ENCODE data around the gene ACR.
"Not testable (repeated sequence)": the region's sequence is repeated elsewhere in the genome, so short reads cannot be mapped to it uniquely, and the experiment has no call there.

The ACR gene

DNA sequence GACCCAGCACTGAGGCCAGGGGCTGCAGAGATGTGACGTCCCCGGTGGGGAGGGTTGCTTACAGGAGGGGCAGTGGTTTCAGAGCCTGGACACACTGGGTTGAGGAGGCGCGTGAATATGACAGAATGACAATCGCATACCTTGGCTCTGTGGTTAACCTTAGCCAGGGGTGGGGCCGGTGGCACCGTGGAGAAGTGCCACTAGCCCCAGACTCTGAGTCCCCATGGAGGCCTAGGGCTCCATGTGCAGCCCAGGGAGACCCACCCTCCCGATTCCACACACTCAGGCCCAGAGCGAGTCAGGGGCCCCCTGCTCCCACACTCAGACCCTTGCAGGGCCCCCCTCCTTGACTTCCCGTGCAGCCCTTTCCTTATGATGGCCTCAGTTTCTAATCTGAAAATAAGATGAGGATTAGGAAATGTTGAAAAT lies 3.6 kb upstream of the ACR start:
- no peak for DNase-seq

DNA sequence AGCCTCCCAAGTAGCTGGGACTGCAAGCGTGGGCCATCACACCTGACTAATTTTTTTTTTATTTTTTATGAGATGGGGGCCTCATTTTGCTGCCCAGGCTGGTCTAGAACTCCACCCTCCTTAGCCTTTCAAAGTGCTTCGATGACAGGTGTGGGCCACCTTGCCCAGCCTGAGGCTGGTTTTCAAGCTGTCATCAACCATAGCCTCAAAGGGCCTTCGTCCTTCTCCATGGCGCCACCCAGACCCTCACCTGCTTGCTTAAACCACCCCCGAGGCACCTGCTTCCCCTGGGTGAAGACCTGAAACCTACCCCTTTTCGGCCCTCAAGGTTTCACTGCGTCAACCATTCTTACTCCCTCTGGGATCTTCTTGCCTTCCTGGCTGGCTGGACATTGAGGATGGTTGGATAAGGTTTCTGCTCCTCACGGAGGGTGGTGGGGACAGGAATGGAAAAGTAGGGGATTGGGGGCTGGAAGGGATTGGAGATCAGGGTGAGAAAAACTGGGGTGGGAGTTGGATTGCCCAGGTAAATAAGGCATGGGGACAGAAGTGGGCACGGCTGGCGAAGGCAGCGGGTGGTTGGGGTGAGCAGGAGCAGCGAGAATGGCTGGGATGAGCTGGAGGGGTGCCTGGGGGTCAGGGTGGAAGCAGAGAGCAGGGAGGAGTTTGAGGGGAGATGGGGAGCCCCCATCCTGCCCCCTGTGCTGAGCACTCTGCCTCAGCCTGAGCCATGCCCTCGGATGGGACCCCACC lies 2.8 kb upstream of the ACR start:
- DNase-seq, result no peak

DNA sequence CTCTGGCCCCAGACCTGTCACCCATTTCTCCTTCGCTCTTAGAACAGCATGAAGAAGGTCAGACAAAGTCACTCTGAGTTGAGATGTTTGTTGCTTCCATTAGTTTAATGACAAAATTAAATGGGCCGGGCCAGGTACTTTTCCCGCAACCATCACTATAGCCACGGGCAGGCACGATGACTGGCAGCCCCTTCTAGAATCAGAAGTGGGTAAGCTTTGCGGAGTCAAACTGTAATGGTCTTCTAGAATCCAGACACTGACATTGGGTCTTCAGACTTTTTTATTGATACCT lies 2.3 kb upstream of the ACR start:
- DNase-seq, result no peak

DNA sequence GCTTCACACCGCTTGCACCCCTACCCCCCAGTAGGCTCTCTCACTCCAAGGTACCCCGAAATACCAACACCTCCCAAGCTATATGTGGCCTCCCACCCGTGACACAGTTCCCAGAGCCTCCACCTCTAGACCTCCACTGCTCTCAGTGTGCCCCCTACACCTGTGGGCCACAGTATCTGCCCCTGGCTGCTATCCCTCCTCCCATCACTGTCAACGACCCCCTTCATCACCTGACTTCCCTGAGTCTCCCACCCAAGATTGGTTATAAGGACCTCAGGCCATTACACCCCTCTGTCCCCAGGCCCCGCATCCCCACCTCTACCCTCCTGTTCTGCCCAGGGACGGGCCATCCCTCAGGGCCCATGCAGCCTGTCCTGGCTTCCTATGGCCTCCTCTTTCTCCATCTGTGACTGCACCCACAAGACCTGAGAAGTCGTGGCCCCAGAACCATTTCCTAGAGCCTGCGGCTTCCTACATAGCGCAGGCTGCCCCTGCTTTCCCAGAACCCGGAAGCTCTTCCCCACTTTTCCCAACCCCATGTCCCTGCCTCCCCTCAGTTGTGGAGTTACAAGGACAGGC lies 734 bp downstream of the ACR start:
- no peak for DNase-seq

DNA sequence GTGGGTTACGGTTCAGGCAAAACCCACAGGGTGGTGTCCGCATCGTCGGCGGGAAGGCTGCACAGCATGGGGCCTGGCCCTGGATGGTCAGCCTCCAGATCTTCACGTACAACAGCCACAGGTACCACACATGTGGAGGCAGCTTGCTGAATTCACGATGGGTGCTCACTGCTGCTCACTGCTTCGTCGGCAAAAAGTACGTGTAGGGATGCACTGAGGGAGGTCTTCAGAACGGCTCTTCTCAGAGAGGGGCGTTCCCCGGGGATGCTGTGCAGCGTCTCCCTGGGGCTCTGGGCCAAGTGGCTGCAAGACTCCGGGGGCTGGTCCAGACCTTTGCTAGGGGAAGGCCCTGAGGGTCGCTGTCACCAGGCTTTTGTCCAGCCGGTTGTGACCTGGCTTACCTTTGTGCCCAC lies 1.3 kb downstream of the ACR start:
- DNase-seq, result no peak

DNA sequence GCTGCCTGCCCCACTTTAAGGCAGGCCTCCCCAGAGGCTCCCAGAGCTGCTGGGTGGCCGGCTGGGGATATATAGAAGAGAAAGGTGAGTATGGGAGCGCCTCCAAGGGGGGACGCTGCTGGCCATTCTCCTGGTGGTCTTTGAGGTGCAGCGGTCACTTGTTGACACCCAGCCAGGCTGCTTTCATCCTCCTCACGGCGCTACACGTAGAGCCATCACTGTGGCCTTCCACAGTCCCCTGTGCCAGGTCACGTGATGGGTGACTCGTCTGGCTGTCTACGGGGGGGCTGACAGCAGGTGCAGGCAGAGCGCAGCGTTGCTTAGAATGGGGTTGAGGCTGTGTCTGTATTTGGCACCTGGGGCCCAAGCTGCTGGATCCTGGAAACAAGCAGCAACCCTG lies 1.9 kb downstream of the ACR start:
- no peak for DNase-seq

DNA sequence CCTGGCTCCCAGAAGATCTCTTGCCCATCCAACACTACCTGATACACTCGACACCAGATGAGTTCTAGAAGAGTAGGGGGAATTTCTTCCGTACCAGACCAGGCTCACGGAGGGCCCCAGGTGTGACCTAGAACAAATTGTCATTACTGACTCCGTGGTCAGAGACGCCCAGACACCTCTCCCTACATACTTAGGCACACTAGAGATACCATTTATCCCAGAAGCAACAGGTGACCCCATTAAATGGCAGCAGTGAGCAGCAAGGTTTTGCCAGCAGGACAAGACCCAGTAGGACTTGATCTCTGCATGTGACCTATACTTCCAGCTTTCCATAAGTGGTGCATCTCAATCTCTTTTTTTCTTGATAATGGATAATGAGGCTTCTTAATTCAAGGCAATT lies 2.7 kb downstream of the ACR start:
- DNase-seq, result not testable (repeated sequence)

DNA sequence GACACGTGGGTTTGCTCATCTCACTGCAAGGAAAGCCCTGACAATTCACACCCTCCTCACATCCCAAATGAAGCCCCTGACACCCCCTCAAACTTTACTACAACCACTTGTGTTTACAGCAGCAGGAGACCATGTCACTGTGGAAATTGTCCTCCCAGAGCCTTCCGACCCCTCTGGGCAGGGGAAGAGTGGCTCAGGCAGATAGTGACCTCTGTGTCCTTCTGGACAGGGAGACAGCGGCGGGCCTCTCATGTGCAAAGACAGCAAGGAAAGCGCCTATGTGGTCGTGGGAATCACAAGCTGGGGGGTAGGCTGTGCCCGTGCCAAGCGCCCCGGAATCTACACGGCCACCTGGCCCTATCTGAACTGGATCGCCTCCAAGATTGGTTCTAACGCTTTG lies 6.4 kb downstream of the ACR start:
- not testable (repeated sequence) for DNase-seq

DNA sequence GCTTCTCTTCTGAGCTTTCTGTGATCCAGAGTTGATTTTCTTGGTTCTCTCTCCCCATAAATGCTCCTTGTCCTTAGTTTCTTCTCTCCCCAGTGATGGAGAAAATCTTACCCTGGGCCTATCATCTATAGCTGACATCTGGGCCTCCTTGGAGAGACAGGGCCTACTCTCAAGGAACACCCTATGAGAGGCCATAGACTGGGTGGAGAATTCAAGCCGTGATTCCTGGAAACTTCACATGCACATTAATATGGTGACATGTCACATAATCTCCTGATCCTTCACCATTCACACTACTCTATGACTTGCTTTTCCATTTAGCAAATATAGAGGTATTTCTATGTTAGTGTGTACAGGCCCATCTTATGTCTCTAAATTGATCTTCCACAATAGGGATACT lies 9.5 kb downstream of the ACR start:
- not testable (repeated sequence) for DNase-seq

DNA sequence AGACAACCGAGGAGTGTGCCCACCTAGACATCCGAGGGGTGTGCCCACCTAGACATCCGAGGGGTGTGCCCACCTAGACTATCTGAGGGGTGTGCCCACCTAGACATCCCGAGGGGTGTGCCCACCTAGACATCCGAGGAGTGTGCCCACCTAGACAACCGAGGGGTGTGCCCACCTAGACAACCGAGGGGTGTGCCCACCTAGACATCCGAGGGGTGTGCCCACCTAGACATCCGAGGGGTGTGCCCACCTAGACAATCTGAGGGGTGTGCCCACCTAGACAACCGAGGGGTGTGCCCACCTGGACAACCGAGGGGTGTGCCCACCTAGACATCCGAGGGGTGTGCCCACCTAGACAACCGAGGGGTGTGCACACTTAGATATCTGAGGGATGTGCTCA lies 10.6 kb downstream of the ACR start:
- not testable (repeated sequence) for DNase-seq

DNA sequence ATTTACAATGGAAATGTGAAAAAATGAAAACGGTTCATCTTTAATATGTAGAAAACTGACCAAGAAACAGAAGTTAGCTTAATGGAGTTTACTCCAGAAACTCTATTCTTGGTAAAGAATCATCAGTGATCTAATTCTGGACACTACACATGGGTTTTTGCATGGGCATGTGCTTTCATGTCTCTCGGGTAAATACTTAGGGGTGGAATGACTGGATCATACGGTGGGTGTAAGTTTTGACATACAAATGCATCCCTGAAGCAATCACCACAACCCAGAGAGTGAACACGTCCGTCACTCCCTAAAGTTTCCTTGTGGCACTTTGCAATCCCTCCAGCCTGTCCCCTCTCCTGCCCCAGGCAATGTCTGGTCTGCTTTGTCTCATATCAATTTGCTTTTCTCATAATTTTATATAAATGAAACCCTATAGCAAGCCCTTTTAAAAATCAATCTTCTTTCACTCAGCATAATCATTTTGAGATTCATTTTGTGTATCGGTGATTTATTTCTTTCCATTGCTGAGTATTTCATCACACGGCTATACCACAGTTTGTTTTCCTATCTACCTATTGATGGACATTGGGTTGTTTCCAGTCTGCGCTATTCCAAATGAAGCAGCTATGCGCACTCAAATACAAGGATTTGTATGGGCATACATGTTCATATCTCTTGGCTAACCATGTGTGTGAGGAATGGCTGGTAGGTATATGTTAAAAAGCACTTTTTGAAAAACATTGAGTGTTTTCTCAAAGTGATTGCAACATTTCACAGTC lies 11.5 kb downstream of the ACR start:
- DNase-seq, result not testable (repeated sequence)

DNA sequence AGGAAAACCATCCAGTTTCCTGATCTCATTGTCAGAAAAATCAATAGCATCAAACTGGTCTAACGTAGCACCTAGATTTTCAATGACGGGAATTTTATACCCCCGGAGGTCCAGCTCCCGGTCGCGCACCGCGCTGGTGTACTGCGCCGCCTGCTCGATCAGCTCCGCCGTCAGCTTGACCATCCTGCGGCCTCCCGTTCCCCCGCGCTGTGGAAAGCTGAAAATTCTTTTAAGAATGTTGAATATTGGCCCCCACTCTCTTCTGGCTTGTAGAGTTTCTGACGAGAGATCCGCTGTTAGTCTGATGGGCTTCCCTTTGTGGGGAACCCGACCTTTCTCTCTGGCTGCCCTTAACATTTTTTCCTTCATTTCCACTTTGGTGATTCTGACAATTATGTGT lies 17.2 kb downstream of the ACR start:
- not testable (repeated sequence) for DNase-seq

DNA sequence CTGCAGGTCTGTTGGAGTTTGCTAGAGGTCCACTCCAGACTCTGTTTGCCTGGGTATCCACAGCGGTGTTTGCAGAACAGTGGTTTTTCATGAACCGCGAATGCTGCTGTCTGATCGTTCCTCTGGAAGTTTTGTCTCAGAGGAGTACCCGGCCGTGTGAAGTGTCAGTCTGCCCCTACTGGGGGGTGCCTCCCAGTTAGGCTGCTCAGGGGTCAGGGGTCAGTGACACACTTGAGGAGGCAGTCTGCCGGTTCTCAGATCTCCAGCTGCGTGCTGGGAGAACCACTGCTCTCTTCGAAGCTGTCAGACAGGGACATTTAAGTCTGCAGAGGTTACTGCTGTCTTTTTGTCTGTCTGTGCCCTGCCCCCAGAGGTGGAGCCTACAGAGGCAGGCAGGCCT lies 18.4 kb downstream of the ACR start:
- not testable (repeated sequence) for DNase-seq

DNA sequence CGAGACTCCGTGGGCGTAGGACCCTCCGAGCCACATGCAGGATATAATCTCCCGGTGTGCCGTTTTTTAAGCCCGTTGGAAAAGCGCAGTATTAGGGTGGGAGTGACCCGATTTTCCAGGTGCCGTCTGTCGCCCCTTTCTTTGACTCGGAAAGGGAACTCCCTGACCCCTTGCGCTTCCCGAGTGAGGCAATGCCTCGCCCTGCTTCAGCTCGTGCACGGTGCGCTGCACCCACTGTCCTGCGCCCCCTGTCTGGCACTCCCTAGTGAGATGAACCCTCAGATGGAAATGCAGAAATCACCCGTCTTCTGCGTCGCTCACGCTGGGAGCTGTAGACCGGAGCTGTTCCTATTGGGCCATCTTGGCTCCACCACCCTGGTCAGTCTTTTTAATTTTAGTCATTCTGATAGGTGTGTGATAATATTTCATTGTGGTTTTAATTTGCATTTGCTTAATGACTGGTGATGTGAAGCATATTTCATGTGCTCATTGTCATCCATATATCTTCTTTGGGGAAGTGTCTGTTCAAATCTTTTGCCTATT lies 19.0 kb downstream of the ACR start:
- peak; percentile 4 for DNase-seq

DNA sequence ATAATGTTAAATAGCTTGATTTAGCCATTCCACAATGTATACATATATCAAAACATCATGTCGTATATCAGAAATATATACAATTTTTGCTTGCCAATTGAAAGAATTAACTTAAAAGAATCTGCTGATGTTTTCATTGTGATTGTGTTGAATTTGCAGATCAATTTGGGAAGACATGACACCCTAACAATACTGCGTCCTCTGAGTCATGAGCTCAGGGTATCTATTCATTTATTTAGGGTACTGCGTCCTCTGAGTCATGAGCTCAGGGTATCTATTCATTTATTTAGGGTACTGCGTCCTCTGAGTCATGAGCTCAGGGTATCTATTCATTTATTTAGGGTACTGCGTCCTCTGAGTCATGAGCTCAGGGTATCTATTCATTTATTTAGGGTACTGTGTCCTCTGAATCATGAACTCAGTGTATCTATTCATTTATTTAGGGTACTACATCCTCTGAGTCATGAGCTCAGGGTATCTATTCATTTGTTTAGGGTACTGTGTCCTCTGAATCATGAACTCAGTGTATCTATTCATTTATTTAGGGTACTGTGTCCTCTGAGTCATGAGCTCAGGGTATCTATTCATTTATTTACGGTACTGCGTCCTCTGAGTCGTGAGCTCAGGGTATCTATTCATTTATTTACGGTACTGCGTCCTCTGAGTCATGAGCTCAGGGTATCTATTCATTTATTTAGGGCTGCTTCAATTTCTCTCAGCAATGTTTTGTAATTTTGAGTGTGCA lies 21.8 kb downstream of the ACR start:
- not testable (repeated sequence) for DNase-seq

DNA sequence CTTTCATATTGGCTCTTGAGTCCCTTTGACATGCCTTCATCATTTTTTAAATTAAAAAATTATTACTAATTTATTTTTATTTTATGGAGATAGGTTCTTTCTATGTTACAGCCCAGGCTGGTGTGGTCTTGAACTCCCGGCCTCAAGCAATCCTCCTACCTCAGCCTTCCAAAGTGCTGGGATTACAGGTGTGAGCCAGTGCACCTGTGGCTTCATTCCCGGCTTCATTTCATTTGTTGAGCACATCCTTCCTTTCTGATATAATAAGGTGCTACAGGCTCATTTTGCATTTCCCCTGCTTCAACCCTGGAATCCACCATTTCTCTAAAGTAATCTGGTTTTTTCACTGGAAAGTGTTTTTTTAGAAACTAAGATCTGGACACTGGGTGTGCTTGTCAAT lies 23.8 kb downstream of the ACR start:
- not testable (repeated sequence) for DNase-seq

DNA sequence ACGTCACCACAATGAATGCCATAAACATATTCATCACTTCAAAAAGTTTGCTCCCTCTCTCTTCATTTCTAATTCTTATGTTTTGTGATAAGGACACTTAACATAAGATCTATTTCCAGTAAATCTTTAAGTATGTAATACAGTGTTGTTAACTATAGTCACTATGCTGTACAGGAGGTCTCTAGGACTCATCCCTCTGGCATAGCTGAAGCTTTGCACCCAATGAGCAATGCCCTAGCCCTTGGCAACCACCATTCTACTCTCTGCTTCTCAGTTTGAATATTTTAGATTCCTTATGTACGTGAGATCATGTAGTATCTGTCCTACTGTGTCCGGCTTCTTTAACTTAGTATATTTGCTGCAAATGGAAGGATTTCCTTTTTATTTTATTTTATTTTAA lies 26.3 kb downstream of the ACR start:
- not testable (repeated sequence) for DNase-seq

DNA sequence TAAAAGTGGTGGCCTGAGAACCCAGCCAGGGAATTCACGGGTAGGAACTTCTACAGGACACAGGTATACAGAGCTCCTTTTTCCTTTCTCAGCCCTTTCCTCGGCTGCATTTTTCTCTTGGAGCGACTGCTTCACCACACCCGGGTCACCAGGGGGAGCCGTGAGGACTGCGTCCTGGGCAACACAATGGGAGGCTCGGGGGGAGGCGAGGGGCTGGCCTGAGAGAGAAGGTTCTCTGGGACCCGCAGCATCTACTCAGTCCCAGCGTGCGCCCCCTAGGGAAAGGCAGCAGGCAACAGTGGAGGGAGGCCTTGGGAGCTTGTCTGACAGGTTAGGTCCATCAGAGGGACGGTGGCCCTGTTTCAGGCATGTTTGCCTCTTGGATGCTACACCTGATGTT lies 37.1 kb downstream of the ACR start:
- not testable (repeated sequence) for DNase-seq

DNA sequence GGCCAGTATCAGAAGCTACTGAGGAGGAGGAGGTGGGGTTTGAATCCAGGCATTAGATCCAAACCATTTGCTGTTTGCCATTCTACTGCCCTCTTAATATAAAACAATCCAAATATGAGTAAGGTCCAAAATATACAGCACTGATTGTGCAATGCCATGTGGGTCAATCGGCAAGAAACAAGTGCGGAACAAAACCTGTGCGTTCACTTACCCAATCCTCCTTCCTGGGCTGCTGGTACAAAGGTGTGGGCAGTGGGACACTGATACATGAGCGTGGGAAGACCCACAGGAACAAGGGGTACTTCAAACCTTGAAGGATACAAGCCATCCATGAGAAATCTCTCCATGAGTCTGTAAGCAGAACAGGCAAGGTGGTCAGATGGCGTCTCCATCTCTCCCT lies 39.6 kb downstream of the ACR start:
- not testable (repeated sequence) for DNase-seq

DNA sequence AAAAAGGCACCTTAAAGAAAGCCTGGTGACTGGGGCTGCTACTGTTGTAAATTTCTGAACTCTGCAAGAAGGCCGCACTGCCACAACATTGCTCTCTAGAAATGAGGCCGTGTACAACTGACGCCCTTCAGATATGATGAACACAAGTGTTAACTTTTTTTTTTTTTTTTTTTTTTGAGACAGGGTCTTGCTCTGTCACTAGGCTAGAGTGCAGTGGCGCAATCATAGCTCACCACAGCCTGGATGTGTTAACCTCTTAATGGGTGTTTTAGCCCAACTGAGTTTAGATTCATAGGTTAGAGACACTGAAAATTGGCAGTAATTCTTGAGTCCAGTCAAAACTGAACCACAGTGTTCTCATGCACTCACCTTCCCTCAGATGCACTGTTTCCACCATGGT lies 42.2 kb downstream of the ACR start:
- not testable (repeated sequence) for DNase-seq

DNA sequence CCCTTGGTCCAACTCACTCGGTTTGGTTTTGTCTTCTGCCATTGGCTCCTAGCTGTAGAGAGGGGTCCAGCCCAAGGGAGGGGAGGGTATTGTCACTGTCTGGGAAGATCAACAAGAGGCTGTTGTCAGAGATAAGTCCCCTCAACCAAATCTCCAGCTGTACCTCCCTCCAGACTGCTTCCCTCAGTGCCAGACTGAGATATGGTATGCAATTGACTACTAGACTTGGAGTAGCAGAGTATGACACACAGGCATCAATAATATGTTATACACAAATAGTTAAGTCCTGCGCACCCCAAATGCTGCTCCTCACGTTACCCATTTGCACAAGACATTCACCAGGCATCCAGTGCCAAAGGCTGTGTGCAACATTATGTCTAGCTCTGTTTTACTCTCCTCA lies 44.2 kb downstream of the ACR start:
- DNase-seq, result not testable (repeated sequence)

DNA sequence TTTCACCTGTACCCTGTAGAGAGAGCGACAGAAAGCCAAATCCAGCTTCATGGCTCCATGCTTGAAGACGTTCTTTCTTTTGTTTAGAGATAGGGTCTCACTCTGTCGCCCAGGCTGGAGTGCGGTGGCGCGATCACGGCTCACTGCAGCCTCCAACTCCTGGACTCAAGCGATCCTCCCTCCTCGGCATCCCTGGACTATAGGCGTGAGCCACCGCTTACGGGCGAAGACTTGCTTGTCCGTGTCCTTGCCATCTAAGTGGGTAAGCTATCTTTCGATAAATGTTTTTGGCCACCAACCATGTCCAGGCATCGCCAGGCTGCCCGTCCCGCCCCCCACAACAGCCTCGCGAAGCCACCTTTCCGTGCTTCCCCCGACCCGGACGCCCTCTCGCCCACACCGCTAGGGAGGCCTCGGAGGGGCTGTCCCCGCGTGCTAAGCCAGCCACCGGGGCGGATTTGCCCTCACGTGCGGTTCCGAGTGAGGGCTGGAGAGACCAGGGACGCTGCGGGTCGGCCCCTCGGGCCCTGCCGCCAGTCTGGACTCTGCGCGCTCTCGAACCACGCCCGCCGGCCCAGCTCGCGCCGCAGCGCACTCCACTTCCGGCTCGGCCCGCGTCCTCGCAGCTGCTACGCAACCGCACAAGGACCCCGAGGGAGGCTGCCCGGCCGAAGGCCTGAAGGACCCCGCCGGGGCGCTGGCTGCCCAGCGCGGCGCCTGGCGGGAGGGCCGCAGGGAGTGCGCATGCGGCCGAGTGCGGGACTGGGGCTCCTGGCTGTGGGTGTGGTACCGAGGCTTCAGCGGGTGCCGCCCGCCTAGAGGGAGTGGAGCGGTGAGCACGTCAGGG lies 45.3 kb downstream of the ACR start, which contains the start of gene RABL2B:
Gene RABL2B (minus strand): TSS at position 604 of the 847 bp plus-strand sequence. CDS start 1,342 bp downstream, outside the sequence.
- DNase-seq, result peak; percentile 91
